ENCODE data around the gene CHTF18. TPM values are rescaled to one million over a fixed set of nuclear protein-coding genes. Genes with fewer than 3 reads are reported as not detected.

The CHTF18 gene
- total and polyA plus RNA-seq, 9 of the 15 experiments (the other 6 are each of a cell fraction or from before 2014, with no cell fraction given): 2.5 to 123 (median 17.0) TPM

DNA sequence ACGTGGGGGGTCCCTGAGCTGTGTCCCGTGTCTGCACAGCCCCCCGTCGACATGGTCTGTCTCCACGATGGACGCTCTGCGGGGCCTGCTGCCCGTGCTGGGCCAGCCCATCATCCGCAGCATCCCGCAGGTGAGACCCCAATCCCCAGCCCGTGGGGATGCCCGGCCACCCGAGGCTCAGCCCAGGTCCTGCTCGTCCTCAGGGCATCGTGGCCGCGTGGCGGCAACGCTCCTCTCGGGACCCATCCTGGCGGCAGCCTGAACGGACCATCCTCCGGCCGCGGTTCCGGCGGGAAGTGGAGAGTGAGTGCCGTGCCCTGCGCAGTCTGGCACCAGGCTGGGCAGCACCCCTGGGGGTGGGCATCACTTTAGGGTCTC lies 22.9 kb upstream of the CHTF18 start:
- no peaks in the 10 kb centered on the region for H3K9me1 ChIP-seq (ENCODE audit: control insufficient read depth, insufficient read depth, low read length)
- no peak overlapping the region for H3K4me2 ChIP-seq (ENCODE audit: insufficient read depth, low read length)
- peaks cover 0 to 6% of the 10 kb centered on the region in 2 experiments; a peak in 1 of 5 replicates for H3K27me3 ChIP-seq (ENCODE audit: control insufficient read depth in 2 of 2, insufficient read depth in 2 of 2, low read length in 2 of 2)
- intact Hi-C loops (cut with micrococcal nuclease): no loop called here
- H2AFZ ChIP-seq (ENCODE audit: low read depth, low read length): no peak overlapping the region
- no peaks in the 10 kb centered on the region for H3K79me2 ChIP-seq (ENCODE audit: control insufficient read depth, insufficient read depth, low read length)
- 66% methylated on average over 23 of the region's 29 CpGs for WGBS (ENCODE audit: insufficient coverage, low coverage, missing lambda C conversion rate)
- ChIA-PET CTCF (ENCODE audit: low intra/inter-chr PET ratio) (no interaction called here), POLR2A (interaction anchor here (1.0 to 1.5 kb wide), 2 partner anchors 23 to 25 kb away, joined by 3 to 4 read pairs; partner anchors contain the start of gene CIAO3)
- H3K9me3 ChIP-seq (replicated peaks; ENCODE audit: control insufficient read depth, insufficient read depth, low read depth, low read length): no peaks in the 10 kb centered on the region
- FAIRE-seq (no peak), DNase-seq (ENCODE audit: extremely low read depth in 1 of 4, low spot score in 3 of 4) (no peak), ATAC-seq (no peak)
- H3K4me3 ChIP-seq: no peak overlapping the region
- no TSS peak for BruUV-seq (replicated peaks)
- in situ Hi-C loops (cut with MboI): no loop called here
- TF ChIP-seq SMAD3 (CRISPR knock-in tag; conservative IDR thresholded peaks at IDR 0.05) (no peak), PML (IDR thresholded peaks at IDR 0.05; ENCODE audit: low read length) (no peak), ATF1 (CRISPR knock-in tag; IDR thresholded peaks at IDR 0.05) (no peak), ATF1 (tag; IDR thresholded peaks at IDR 0.05) (no peak), BRD4 (IDR thresholded peaks at IDR 0.05) (no peak), ZNF24 (IDR thresholded peaks at IDR 0.05) (no peak), GATAD2B (IDR thresholded peaks at IDR 0.05; ENCODE audit: borderline replicate concordance) (no peak), HNRNPL (IDR thresholded peaks at IDR 0.05; ENCODE audit: low read depth, low read length) (0 out of 2 replicates have a peak, but pooled peaks have one; percentile 58)
- TF ChIP-seq, protein P1, sequence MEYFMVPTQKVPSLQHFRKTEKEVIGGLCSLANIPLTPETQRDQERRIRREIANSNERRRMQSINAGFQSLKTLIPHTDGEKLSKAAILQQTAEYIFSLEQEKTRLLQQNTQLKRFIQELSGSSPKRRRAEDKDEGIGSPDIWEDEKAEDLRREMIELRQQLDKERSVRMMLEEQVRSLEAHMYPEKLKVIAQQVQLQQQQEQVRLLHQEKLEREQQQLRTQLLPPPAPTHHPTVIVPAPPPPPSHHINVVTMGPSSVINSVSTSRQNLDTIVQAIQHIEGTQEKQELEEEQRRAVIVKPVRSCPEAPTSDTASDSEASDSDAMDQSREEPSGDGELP (CRISPR knock-in tag; IDR thresholded peaks at IDR 0.05; ENCODE audit: borderline replicate concordance): 0 out of 2 replicates have a peak, but pooled peaks have one; percentile 3
- TF ChIP-seq, protein P2, sequence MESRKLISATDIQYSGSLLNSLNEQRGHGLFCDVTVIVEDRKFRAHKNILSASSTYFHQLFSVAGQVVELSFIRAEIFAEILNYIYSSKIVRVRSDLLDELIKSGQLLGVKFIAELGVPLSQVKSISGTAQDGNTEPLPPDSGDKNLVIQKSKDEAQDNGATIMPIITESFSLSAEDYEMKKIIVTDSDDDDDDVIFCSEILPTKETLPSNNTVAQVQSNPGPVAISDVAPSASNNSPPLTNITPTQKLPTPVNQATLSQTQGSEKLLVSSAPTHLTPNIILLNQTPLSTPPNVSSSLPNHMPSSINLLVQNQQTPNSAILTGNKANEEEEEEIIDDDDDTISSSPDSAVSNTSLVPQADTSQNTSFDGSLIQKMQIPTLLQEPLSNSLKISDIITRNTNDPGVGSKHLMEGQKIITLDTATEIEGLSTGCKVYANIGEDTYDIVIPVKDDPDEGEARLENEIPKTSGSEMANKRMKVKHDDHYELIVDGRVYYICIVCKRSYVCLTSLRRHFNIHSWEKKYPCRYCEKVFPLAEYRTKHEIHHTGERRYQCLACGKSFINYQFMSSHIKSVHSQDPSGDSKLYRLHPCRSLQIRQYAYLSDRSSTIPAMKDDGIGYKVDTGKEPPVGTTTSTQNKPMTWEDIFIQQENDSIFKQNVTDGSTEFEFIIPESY (CRISPR knock-in tag; IDR thresholded peaks at IDR 0.05): peak; percentile 44; the same call in 1 of the 2 replicates
- TF ChIP-seq, protein P3, sequence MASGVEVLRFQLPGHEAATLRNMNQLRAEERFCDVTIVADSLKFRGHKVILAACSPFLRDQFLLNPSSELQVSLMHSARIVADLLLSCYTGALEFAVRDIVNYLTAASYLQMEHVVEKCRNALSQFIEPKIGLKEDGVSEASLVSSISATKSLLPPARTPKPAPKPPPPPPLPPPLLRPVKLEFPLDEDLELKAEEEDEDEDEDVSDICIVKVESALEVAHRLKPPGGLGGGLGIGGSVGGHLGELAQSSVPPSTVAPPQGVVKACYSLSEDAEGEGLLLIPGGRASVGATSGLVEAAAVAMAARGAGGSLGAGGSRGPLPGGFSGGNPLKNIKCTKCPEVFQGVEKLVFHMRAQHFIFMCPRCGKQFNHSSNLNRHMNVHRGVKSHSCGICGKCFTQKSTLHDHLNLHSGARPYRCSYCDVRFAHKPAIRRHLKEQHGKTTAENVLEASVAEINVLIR (CRISPR knock-in tag; IDR thresholded peaks at IDR 0.05): no peak
- no peaks in the 10 kb centered on the region for H3K36me3 ChIP-seq (ENCODE audit: control insufficient read depth, insufficient read depth, low read length)
- H3K27ac ChIP-seq (ENCODE audit: extremely low read depth, low read depth, low read length): no peak overlapping the region
- H3K9ac ChIP-seq (ENCODE audit: insufficient read depth in 1 of 2, low read depth in 2 of 2, low read length in 2 of 2): no peak overlapping the region
- 0 out of 2 replicates have a peak, but pooled peaks cover 3% of the 10 kb centered on the region for H4K20me1 ChIP-seq (replicated peaks; ENCODE audit: control insufficient read depth, insufficient read depth, low read length)
- peaks cover 0 to 84% of the 10 kb centered on the region in 2 experiments; a peak in 2 of 5 replicates for H3K4me1 ChIP-seq (replicated peaks in 1 of 2; ENCODE audit: control insufficient read depth in 2 of 2, insufficient read depth in 2 of 2, low read length in 2 of 2)
